HG03060 (cell line): ENCODE measurements around the gene CEMIP.

ENCODE experiments used
- ATAC-seq: cut with Tn5 transposase; IDR thresholded peaks from one replicate; pipeline ENCODE4 v1.9.1; 2021; ENCODE audit warnings: low read depth, moderate number of reproducible peaks; ENCODE audit not compliant: unreplicated experiment

Gene CEMIP

GRCh38 chr15:80779658-80780415 lies 667 bp downstream of the CEMIP start:
- no peak for ATAC-seq

GRCh38 chr15:80780416-80781221 lies 1.4 kb downstream of the CEMIP start:
- ATAC-seq, result no peak

DNA sequence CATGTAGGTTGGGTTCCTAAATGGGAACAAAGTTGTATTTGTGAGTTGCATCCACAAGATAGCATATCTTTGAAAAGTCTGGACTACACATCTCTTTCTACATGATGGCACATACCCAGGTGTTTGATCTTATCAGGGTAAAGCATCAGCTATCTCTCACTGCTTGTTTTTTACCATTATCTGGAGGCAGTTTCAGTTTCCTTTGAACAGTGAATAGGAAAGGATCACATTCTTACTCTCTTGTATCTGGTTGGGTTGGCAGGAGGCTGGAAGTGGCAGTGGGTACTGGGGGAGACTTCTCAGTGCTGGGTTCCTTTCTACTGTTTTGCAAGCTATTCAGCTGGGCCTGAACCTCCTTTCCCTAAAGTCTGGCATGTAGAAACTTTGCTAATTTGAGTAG lies 4.1 kb downstream of the CEMIP start:
- no peak for ATAC-seq

DNA sequence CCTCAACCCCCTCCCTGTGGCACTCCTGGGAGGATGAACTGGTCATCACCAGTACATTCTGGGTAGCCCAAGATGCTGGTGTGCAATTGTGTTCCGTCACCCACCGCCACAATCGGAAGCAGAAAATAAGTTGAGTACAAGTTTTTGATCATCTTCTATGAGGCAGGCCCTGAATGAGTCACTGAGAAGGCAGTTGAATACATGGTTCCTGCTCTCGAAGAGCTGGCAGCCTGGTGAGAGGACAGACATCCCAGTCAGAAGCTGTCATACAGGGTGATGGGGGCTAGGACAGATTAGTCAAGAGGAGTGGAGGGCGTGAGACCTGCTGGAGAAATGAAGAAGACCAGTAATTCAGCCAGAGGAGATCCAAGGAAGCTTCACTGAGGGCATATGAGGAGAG lies 6.2 kb downstream of the CEMIP start:
- ATAC-seq, result no peak

DNA sequence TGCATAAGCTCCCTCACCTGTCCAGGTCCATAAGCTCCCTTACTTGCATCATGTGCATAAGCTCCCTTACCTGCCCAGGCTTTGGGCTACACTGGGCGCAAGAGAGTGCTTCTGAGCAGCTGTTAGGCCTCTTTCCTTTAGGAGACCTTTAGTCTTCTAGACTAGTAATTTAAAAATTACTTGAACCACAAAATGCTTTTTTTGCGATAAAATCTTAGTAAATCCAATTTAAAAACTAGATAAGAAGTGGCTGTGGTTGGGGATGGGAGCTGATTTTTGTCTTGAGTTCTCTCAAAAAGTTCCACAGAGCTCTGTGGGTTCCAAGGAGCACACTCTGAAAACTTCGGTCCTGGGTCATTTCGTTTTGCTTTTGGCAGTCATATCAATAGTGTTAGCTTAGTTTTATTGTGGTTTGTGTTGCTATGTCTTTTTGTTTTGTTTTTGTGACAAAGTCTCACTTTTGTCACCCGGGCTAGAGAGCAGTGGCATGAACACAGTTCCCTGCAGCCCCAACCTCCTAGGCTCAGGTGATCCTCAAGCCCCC lies 6.7 kb downstream of the CEMIP start:
- ATAC-seq, result no peak

DNA sequence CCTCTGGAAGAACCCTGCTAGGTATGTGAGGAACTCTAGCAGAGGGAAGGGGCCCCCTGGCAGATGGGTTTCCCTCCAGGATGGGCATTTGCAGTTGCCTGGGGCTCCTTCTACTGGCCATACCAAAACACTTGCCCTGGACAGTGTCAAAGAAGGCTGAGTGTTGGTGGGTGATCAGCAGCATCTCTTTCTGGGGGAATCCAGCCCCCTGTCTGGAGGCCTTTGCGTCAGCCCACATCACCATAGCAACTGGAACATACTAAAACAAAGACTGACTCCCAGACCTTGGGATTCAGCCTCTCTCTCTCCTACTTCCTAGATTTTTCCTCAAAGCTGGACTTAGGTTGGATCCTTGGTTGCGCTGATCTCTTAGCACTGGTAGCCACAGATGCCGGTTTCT lies 8.1 kb downstream of the CEMIP start:
- ATAC-seq, result no peak

DNA sequence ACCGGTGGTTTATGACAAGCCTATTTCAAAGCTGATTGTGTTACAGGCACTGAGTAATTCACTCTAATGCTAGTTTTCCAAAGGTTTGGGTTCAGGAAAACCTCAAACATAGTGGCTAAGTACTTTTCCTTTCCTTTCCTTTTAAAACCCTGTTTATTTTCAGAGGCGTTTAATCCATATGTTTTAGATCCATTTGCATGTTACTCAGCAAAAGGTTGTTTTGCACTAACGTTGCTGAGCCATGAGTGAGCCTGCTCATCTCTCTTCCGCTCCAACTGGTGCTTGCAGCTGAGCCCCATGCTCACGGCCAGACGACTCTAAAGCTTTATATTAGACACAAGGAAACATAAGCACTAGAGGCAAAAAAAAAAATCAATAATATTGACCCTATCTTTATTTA lies 9.4 kb downstream of the CEMIP start:
- no peak for ATAC-seq

DNA sequence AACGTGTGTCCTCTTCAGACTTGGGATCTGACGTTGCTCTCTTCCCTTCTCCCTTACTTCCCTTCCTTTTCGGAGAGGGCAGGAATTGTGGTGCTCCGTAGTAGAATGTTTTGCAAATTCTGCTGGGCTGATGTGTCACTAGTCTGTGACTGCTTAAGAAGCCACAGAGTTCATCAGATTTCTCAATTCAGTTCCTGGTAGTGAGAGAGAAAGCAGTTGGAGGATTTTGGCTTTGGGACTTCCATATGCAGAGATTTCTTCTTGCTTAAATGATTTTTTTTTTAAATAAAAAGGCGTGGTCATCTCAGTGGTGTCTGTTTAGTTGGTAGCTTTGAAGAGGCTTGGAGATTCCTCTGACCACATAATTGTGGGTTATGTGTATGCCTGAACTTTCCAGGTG lies 10.1 kb downstream of the CEMIP start:
- no peak for ATAC-seq

DNA sequence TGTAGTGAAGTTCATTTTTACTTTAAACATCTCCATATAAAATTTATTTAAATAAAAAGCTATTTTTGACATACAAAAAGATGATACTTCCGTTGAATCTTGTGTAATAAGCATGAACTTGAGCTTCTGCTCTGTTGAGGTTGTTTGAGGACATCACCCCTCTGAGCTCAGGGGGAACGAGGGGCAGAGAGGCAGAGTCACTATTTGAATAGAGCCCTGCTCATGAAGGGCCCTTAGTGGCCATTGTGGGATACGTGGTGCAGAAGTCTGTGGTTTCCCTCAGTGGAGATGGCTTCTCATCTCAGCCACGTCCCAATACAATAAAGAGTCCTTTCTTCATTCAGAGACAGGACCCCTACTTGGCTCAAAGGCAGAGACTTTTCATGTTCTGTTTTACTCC lies 10.6 kb downstream of the CEMIP start:
- ATAC-seq, result no peak

- ATAC-seq, result no peak
These were observed 11.1 kb downstream of the CEMIP start for GRCh38 chr15:80790236-80790635.

- no peak for ATAC-seq
These were observed 11.8 kb downstream of the CEMIP start for GRCh38 chr15:80791004-80791403.

- ATAC-seq, result no peak
These were observed 17.2 kb downstream of the CEMIP start for GRCh38 chr15:80796407-80796806.

GRCh38 chr15:80798911-80799310 lies 19.7 kb downstream of the CEMIP start:
- ATAC-seq, result no peak

- no peak for ATAC-seq
These were observed 20.9 kb downstream of the CEMIP start for GRCh38 chr15:80800067-80800466.

DNA sequence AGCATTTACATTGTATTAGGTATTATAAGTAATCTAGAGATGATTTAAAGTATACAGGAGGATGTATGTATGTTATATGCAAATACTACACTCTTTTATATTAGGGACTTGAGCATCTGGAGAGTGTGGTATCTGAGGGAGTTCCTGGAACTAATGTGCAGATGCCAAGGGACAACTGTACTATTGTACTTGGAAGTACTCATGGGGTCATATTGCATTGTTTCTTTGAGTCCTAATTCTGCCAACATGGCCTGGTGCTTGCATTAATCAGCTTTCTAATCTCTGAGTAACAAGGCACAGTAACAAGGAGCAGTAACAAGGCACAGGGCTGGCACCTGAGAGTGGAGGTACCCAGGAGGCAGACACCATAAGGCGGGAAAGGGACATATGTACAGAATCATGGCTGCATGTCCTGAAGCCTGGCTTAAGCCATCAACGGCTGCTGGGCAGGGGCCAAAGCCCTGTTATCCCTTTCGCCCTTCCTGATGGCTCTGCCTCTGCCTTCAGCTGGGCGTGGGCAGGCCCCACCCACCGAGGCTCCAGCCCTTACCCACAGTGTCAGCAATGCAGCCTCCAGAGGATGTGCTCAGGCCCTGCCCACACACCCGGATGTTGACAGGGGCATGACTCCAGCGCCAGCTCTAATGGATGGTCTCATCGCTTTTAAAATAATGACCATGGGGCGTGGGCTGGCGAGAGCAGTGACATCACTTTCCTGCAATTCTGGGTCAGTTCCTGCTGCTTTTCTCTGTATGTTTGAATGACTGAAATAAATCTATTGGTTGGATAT lies 22.9 kb downstream of the CEMIP start:
- no peak for ATAC-seq

DNA sequence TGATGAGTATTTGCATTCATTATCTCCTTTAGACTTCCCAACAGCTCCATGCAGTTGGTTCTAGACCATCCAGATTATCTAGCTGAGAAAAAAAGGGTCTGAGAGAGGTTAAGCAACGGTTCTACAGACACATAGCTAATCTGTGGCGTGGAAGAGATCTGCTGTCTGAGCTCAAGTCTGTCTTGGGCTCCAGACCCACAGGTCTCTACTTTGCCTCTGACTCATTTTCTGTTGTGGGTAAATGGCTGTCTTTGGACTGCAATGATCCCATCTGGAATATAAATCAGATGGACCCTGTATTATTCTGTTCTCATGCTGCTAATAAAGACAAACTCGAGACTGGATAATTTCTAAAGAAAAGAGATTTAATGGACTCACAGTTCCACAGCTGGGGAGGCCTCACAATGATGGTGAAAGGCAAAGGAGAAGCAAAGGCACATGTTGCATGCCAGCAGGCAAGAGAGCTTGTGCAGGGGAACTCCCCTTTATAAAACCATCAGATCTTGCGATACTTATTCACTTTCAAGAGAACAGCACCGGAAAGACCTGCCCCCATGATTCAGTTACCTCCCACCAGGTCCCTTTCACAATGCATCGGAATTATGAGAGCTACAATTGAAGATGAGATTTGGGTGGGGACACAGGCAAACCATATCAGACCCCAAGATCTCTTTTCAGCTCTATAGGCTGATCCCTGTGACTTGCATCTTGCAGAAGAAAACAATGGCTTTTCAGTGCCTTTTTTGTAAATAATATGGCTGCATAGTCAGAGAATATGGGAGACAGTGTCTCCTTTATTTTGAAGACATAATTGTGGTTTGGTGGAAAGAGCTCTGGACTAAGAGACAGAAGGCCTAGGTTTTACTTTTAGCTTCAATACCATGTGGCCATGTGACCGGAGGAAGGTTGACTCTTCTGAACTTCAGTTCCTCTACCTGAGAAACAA lies 24.7 kb downstream of the CEMIP start:
- no peak for ATAC-seq

DNA sequence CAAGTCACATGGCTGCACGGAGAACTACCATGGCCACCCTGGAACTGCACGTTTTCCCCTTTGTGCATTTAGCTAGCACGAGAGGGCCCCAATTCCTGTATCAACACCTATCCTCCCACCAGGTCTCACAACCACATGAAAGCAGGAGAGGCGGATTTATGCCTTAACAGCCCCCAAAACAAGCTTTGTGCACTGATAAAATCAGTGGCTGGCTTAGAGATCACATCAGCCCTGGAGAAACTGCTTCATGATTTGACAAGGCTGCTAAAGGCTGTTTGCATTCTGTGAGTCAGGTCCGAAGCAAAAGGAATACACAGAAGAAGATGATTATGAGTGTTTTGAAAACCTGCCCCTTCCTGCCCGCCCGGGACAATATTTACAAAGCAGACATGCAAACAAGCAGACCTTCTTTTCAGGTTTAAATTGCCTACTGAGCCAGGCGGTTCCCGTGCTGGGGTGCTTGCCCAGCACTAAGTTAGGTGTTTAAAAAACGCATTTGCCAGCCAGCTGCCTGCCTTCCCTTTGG lies 25.9 kb downstream of the CEMIP start:
- no peak for ATAC-seq

DNA sequence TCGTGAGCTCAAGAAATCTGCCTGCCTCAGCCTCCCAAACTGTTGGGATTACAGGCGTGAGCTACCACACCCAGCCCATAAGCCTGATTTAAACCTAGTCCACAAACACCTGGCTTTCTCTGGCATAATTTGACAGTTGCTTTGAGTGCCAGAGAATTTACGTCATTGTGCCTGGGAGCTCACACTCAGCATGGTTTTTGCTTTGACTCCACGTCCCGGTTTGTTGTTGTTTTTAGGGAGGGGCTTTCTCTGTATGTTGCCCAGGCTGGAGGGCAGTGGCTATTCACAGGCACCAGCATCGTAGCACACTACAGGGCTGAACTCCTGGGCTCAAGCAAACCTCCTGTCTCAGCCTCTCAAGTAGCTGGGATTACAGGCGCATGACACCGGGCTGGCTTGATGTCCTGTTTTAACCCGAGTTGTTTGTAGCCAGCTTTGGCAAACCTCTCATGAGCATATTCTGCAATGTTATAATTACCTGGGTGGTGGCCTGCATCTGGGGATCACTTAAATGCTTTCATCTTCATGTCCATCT lies 32.7 kb downstream of the CEMIP start:
- no peak for ATAC-seq

DNA sequence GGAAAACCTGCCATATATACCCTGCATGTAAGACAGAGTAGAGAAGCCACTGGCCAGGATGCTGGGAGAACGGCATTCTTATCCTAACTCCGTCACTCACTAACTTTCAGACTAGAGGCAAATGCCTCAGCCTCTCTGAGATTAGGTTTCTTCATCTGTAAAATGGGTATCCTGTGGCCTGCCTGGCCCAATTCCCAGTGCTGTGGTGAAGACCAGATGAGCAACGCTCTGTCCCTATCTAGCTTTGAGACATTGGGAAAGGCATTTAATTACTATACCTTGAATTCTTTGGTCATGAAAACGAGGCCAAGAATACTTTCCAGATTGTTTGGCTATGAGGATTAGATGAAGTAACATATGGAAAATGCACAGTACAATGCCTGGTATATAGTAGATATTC lies 35.9 kb downstream of the CEMIP start:
- no peak for ATAC-seq
